Lung microvascular endothelial cell (primary cell): ENCODE data around the gene MCC. TPM values are rescaled to one million over a fixed set of nuclear protein-coding genes. Genes with fewer than 3 reads are reported as not detected.
"Not testable (repeated sequence)": the region's sequence is repeated elsewhere in the genome, so short reads cannot be mapped to it uniquely, and the experiment has no call there.

Source experiments
- DNase-seq, 2 donors: peaks; one replicate each; pipeline versions ENCODE4 v3.0.0 to v3.0.0-alpha.2; 2010; ENCODE audit warnings: low read depth in 2 of 2
- total RNA-seq: library from RNA; depleted of rRNA; stranded (reverse); fragments of >200 nt; gene quantifications from 2 replicates; pipeline ENCODE4 v1.2.1, GENCODE V29; 2014

The MCC gene
- total RNA-seq, 1 donor from 2014 or later: 16.9 TPM

- DNase-seq: no peak
These were observed 403.2 kb downstream of the MCC start for GRCh38 chr5:113085084-113085414.

- DNase-seq: no peak
These were observed 403.7 kb downstream of the MCC start for GRCh38 chr5:113084402-113085083.

GRCh38 chr5:113083481-113083880 lies 404.8 kb downstream of the MCC start:
- no peak for DNase-seq

GRCh38 chr5:113082547-113082905 lies 405.7 kb downstream of the MCC start:
- no peak for DNase-seq

- DNase-seq: peak; percentile 23 to 94
These were observed 406.2 kb downstream of the MCC start for GRCh38 chr5:113081881-113082546.

GRCh38 chr5:113081091-113081839 lies 407.0 kb downstream of the MCC start:
- DNase-seq: no peak

- DNase-seq: not testable (repeated sequence)
These were observed 411.6 kb downstream of the MCC start for GRCh38 chr5:113076649-113077048.

GRCh38 chr5:113075019-113075418 lies 413.2 kb downstream of the MCC start:
- no peak for DNase-seq

GRCh38 chr5:113073629-113074034 lies 414.6 kb downstream of the MCC start:
- DNase-seq: not testable (repeated sequence)

- DNase-seq: no peak
These were observed 416.9 kb downstream of the MCC start for GRCh38 chr5:113071401-113071800.

GRCh38 chr5:113070901-113071300 lies 417.4 kb downstream of the MCC start:
- no peak for DNase-seq

GRCh38 chr5:113068559-113068958 lies 419.7 kb downstream of the MCC start:
- no peak for DNase-seq

GRCh38 chr5:113067635-113068344 lies 420.5 kb downstream of the MCC start:
- DNase-seq: no peak

- no peak for DNase-seq
These were observed 422.6 kb downstream of the MCC start for GRCh38 chr5:113065626-113066025.

GRCh38 chr5:113064806-113065205 lies 423.4 kb downstream of the MCC start:
- DNase-seq: no peak

- no peak for DNase-seq
These were observed 424.3 kb downstream of the MCC start for GRCh38 chr5:113063927-113064326.

- no peak for DNase-seq
These were observed 425.3 kb downstream of the MCC start for GRCh38 chr5:113062869-113063508.

- DNase-seq: peak in 1 of 2 donors; percentile 21
These were observed 426.1 kb downstream of the MCC start for GRCh38 chr5:113061846-113062780.

- no peak for DNase-seq
These were observed 427.7 kb downstream of the MCC start for GRCh38 chr5:113060408-113061025.
